ACC112 (cell line): ENCODE measurements around the gene ST8SIA1.

Experiments used
- H2AFZ ChIP-seq: fragments of 200-600 bp; sonication (generic); one replicate; pipeline ENCODE4 v1.6.0; 2017; ENCODE audit warnings: antibody characterized with exemption, low read length; ENCODE audit not compliant: unreplicated experiment
- H3K27ac ChIP-seq: fragments of 200-600 bp; sonication (generic); 2 replicates; pipeline ENCODE4 v1.5.1; 2014; ENCODE audit warnings: low read depth, mild to moderate bottlenecking, antibody characterized with exemption, low read length, moderate library complexity
- H3K27me3 ChIP-seq: fragments of 200-600 bp; sonication (generic); 2 replicates; pipeline ENCODE4 v1.6.1; 2014; ENCODE audit warnings: mild to moderate bottlenecking, antibody characterized with exemption, low read length, moderate library complexity, mixed read lengths; ENCODE audit not compliant: insufficient read depth
- H3K36me3 ChIP-seq: fragments of 200-600 bp; sonication (generic); 2 replicates; pipeline ENCODE4 v1.6.1; 2016; ENCODE audit warnings: mild to moderate bottlenecking, antibody characterized with exemption, low read length, moderate library complexity, mixed read lengths; ENCODE audit not compliant: insufficient read depth
- H3K4me1 ChIP-seq: fragments of 200-600 bp; sonication (generic); one replicate; pipeline ENCODE4 v1.6.1; 2016; ENCODE audit warnings: low read length, mixed read lengths; ENCODE audit not compliant: insufficient read depth, unreplicated experiment, control insufficient read depth
- H3K4me3 ChIP-seq: fragments of 200-600 bp; sonication (generic); 2 replicates; pipeline ENCODE4 v1.5.1; 2014; ENCODE audit warnings: mild to moderate bottlenecking, low read depth, low read length
- H3K79me2 ChIP-seq: fragments of 200-600 bp; sonication (generic); one replicate; pipeline ENCODE4 v1.6.0; 2016; ENCODE audit warnings: low read length; ENCODE audit not compliant: control insufficient read depth, unreplicated experiment, insufficient read depth

ST8SIA1 gene

DNA sequence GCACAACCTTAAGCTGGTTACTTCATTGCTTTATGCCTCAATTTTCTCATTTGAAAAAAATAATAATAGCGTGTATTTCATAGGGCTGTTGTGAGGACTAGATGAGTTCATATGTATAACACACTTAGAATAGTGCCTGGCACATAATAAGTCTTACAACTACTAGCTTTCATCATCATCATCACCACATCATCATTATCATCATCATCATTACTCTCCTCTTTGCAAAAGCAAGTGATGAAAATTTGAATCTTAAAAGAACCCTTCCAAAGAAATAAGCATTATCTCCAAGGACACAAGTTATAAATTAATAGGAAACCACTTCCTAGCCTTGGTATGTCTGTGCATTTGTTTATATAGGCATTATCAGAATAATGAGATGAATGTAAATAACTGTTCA lies 117.0 kb downstream of the ST8SIA1 start:
- Histone ChIP-seq H3K79me2 (no peaks in the 10 kb centered on the region), H3K36me3 (no peaks in the 10 kb centered on the region), H2AFZ (no peak overlapping the region), H3K27me3 (peaks cover 7% of the 10 kb centered on the region; the same call in 1 of the 2 replicates), H3K4me3 (no peak overlapping the region), H3K4me1 (no peaks in the 10 kb centered on the region), H3K27ac (no peak overlapping the region)

DNA sequence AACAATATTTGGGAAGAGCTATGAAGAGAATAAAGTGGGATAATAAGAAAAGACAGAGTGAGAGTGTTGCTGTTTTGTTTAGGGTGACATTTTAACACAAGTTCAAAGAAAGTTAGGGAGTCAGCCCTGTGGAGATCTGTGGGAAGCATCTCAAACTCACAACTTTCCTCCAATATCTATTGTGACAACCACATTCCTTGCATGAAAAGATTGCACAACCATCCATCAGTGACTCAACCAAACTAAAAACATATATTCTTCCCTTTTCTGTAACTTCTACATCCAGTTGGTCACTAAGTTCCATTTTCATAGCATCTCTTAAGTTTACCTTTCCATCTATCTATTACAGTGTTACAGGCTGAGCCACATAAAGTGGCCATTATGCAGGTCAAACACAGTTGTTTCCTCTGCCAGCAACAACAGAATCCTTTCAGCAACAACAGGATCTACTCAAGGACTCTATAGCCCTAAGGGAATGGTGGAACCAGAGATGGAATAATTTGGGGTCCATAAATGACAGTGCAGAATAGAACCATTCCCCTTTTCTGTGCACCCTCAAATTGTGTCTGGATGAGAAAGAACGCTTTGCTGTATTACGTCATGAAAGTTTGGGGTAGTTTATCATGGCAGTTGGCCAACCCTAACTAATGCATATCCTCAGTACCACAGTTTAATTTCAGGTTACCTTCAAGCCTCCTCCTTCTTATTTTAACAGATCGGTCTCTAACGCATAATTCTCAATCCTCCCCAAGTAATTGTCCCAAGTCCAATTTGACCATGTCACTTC lies 118.8 kb downstream of the ST8SIA1 start:
- Histone ChIP-seq H3K4me1 (no peaks in the 10 kb centered on the region), H3K4me3 (no peak overlapping the region), H3K36me3 (no peaks in the 10 kb centered on the region), H3K27ac (no peak overlapping the region), H2AFZ (no peak overlapping the region), H3K79me2 (no peaks in the 10 kb centered on the region), H3K27me3 (peaks cover 4% of the 10 kb centered on the region; the same call in 1 of the 2 replicates)

- Histone ChIP-seq H3K4me1 (no peaks in the 10 kb centered on the region), H2AFZ (no peak overlapping the region), H3K36me3 (no peaks in the 10 kb centered on the region), H3K79me2 (no peaks in the 10 kb centered on the region), H3K27me3 (peaks cover 4% of the 10 kb centered on the region; the same call in 1 of the 2 replicates), H3K27ac (no peak overlapping the region), H3K4me3 (no peak overlapping the region)
These were observed 123.4 kb downstream of the ST8SIA1 start for GRCh38 chr12:22211128-22211527.

DNA sequence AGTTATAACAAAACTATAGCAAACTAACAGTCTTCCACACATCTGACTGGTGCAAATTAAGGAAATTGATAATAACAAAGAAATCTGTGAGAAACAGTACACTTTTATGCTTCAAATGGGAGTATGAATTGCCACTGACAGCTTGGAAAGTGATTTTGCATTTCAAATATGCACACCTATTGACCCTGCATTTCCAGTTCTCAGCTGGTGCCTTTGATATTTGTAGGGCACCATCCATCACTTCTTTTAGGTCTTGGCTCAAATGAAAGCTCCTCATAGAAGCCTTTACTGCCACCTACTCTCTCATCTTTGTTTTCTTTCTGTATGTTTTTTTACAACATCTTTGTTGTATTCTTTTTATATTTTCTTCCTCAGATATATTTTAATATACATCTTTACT lies 125.1 kb downstream of the ST8SIA1 start:
- Histone ChIP-seq H3K4me1 (no peaks in the 10 kb centered on the region), H3K27ac (no peak overlapping the region), H3K79me2 (no peaks in the 10 kb centered on the region), H3K27me3 (peaks cover 4% of the 10 kb centered on the region; the same call in 1 of the 2 replicates), H3K4me3 (no peak overlapping the region), H2AFZ (no peak overlapping the region), H3K36me3 (no peaks in the 10 kb centered on the region)

DNA sequence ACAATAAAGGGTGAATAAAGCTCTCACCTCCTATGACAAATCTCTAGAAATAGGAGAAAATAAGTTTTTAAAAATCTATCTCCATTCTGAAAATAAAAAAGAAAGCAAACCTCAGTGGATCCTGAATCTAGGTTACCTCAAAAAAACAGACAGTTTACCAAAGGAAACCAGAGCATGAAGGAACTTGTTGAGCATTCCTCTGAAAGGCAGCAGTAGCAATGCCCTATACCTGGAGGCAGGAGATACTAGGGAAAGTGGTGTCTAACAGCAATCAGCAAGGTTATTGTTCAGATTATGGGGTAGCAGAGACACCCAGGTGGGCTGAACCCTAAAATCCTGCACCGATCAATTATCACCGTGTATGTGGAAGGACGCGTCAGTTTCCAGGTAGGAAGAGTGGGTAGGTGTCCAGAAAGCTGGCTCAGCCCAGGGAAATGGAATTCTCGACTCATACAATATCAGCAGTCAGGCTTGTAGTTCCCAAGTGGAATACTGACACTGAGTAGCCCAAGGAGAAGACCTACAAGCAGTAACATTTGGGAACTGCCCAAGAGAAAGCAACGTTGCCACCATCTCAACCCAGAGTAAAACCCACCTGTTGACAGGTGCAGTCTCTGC lies 128.3 kb downstream of the ST8SIA1 start:
- Histone ChIP-seq H3K36me3 (no peaks in the 10 kb centered on the region), H3K4me3 (no peak overlapping the region), H3K27me3 (peaks cover 16% of the 10 kb centered on the region; the same call in 1 of the 2 replicates), H3K27ac (no peak overlapping the region), H2AFZ (no peak overlapping the region), H3K79me2 (no peaks in the 10 kb centered on the region), H3K4me1 (no peaks in the 10 kb centered on the region)

DNA sequence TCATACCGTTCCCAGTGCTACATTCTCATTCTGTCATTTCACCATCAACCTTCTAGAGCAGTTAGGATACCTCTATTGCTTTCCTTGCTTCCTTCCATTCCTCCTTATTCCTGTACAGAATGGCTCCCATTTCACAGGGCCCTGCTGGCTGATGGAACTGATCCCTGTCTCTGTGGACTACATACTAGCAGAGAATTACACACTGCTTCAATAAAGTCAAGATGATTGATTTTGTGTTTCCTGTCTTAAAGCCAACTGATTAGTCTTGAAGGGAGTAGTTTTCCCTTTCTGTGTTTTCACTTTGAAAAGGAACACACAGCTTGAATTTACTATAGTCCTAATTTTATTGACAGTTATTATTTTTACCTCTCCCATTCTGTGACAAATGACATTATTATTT lies 130.1 kb downstream of the ST8SIA1 start:
- Histone ChIP-seq H3K4me3 (no peak overlapping the region), H2AFZ (no peak overlapping the region), H3K79me2 (no peaks in the 10 kb centered on the region), H3K27me3 (peaks cover 25% of the 10 kb centered on the region; the same call in 1 of the 2 replicates), H3K4me1 (no peaks in the 10 kb centered on the region), H3K36me3 (no peaks in the 10 kb centered on the region), H3K27ac (no peak overlapping the region)

- Histone ChIP-seq H3K4me3 (no peak overlapping the region), H3K79me2 (no peaks in the 10 kb centered on the region), H3K36me3 (no peaks in the 10 kb centered on the region)
These were observed 131.7 kb downstream of the ST8SIA1 start for GRCh38 chr12:22202847-22203246.

GRCh38 chr12:22201101-22201500 lies 133.4 kb downstream of the ST8SIA1 start:
- Histone ChIP-seq H3K4me1 (no peaks in the 10 kb centered on the region), H2AFZ (no peak overlapping the region), H3K4me3 (no peak overlapping the region), H3K27me3 (peaks cover 31% of the 10 kb centered on the region), H3K79me2 (no peaks in the 10 kb centered on the region), H3K36me3 (no peaks in the 10 kb centered on the region), H3K27ac (no peak overlapping the region)

More at GRCh38 chr12:22202847-22203246, 131.7 kb downstream of the ST8SIA1 start:
- H3K27me3 ChIP-seq: peaks cover 25% of the 10 kb centered on the region; the same call in 1 of the 2 replicates
- H3K4me1 ChIP-seq: no peaks in the 10 kb centered on the region
- no peak overlapping the region for H3K27ac ChIP-seq
- H2AFZ ChIP-seq: no peak overlapping the region

- Histone ChIP-seq H3K4me3 (no peak overlapping the region), H2AFZ (no peak overlapping the region), H3K79me2 (no peaks in the 10 kb centered on the region), H3K27ac (no peak overlapping the region), H3K4me1 (no peaks in the 10 kb centered on the region), H3K36me3 (no peaks in the 10 kb centered on the region), H3K27me3 (peaks cover 26% of the 10 kb centered on the region)
These were observed 138.3 kb downstream of the ST8SIA1 start for GRCh38 chr12:22196236-22196635.

DNA sequence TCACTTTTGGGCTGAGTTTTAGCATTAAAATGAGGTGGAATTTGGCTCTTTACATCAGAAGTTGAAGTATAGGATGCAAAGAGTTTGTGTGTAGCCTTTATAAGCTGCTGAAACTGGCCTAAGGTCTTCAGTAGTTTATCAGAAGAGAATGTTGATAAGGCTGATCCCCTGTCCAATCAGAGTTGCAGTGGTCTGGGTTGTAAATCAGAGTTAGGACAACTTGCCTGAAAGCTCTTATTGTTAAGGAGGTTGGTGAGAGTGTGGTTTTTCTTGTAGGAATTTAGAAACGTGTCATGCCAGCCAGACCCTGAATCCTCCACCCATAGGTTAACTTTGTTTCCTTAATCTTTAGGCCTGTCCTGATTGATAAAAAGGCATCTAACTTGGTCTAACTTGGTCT lies 143.5 kb downstream of the ST8SIA1 start:
- no peaks in the 10 kb centered on the region for H3K79me2 ChIP-seq
- peaks cover 9% of the 10 kb centered on the region; the same call in 1 of the 2 replicates for H3K27me3 ChIP-seq
- H2AFZ ChIP-seq: no peak overlapping the region
- H3K4me1 ChIP-seq: no peaks in the 10 kb centered on the region
- no peaks in the 10 kb centered on the region for H3K36me3 ChIP-seq
- no peak overlapping the region for H3K27ac ChIP-seq
- no peak overlapping the region for H3K4me3 ChIP-seq

- Histone ChIP-seq H3K4me1 (no peaks in the 10 kb centered on the region), H3K79me2 (no peaks in the 10 kb centered on the region), H3K4me3 (no peak overlapping the region), H2AFZ (no peak overlapping the region), H3K27ac (no peak overlapping the region), H3K27me3 (no peaks in the 10 kb centered on the region; the same call in 1 of the 2 replicates), H3K36me3 (no peaks in the 10 kb centered on the region)
These were observed 146.1 kb downstream of the ST8SIA1 start for GRCh38 chr12:22188431-22188830.
